Loucy (cell line): ENCODE measurements around the gene XXYLT1.

ENCODE experiments used
- H2AFZ ChIP-seq: fragments of 200-600 bp; sonication (generic); 2 replicates; pipeline ENCODE4 v1.6.0; 2016; ENCODE audit warnings: antibody characterized with exemption, mild to moderate bottlenecking, low read length, moderate library complexity
- H3F3A ChIP-seq: fragments of 200-600 bp; 2 replicates; pipeline ENCODE4 v1.6.0; 2016; ENCODE audit warnings: antibody characterized with exemption, low read depth, mild to moderate bottlenecking
- H3K27me3 ChIP-seq: fragments of 200-600 bp; sonication (generic); 2 replicates; pipeline ENCODE4 v1.6.1; 2014; ENCODE audit warnings: low read length, mild to moderate bottlenecking; ENCODE audit not compliant: insufficient read depth, poor library complexity, severe bottlenecking
- H3K36me3 ChIP-seq: fragments of 200-600 bp; sonication (generic); 2 replicates; pipeline ENCODE4 v1.6.1; 2016; ENCODE audit warnings: low read length; ENCODE audit not compliant: insufficient read depth
- H3K4me1 ChIP-seq: fragments of 200-600 bp; sonication (generic); 2 replicates; pipeline ENCODE4 v1.5.1; 2014; ENCODE audit warnings: low read length, mild to moderate bottlenecking; ENCODE audit not compliant: insufficient read depth, poor library complexity, severe bottlenecking
- H3K4me2 ChIP-seq: fragments of 200-600 bp; sonication (generic); 2 replicates; pipeline ENCODE4 v1.6.0; 2014; ENCODE audit warnings: antibody characterized with exemption, low read length, low read depth, mild to moderate bottlenecking; ENCODE audit not compliant: poor library complexity, severe bottlenecking
- H3K4me3 ChIP-seq: fragments of 200-600 bp; sonication (generic); 2 replicates; pipeline ENCODE4 v1.5.1; 2014; ENCODE audit warnings: low read length, mild to moderate bottlenecking, mixed read lengths; ENCODE audit not compliant: poor library complexity, severe bottlenecking
- H3K79me2 ChIP-seq: fragments of 200-600 bp; sonication (generic); 2 replicates; pipeline ENCODE4 v1.6.1; 2014; ENCODE audit warnings: low read length; ENCODE audit not compliant: insufficient read depth
- H3K9ac ChIP-seq: fragments of 200-600 bp; sonication (generic); 2 replicates; pipeline ENCODE4 v1.6.0; 2014; ENCODE audit warnings: mild to moderate bottlenecking, low read depth, low read length, moderate library complexity; ENCODE audit not compliant: poor library complexity, severe bottlenecking
- H3K9me2 ChIP-seq: fragments of 200-600 bp; sonication (generic); replicated peaks from 2 replicates; pipeline ENCODE4 v1.6.1; 2016; ENCODE audit warnings: low read depth, low read length, mixed read lengths
- H3K9me3 ChIP-seq: fragments of 200-600 bp; sonication (generic); 2 replicates; pipeline ENCODE4 v1.6.1; 2014; ENCODE audit warnings: mild to moderate bottlenecking, antibody characterized with exemption, low read length, low read depth; ENCODE audit not compliant: insufficient read depth
- H4K20me1 ChIP-seq: fragments of 200-600 bp; sonication (generic); 2 replicates; pipeline ENCODE4 v1.6.0; 2014; ENCODE audit warnings: antibody characterized with exemption, low read length, mild to moderate bottlenecking; ENCODE audit not compliant: insufficient read depth, poor library complexity, severe bottlenecking
- CTCF ChIP-seq: fragments of 200-600 bp; sonication (generic); conservative IDR thresholded peaks from 2 replicates; pipeline ENCODE4 v1.5.1; 2014; ENCODE audit warnings: mild to moderate bottlenecking, antibody characterized with exemption, low read length
- EZH2phosphoT487 ChIP-seq: fragments of 200-600 bp; IDR thresholded peaks from 2 replicates; pipeline ENCODE4 v1.6.1; 2018; ENCODE audit warnings: antibody characterized with exemption, mild to moderate bottlenecking, moderate library complexity, borderline replicate concordance

XXYLT1 gene

DNA sequence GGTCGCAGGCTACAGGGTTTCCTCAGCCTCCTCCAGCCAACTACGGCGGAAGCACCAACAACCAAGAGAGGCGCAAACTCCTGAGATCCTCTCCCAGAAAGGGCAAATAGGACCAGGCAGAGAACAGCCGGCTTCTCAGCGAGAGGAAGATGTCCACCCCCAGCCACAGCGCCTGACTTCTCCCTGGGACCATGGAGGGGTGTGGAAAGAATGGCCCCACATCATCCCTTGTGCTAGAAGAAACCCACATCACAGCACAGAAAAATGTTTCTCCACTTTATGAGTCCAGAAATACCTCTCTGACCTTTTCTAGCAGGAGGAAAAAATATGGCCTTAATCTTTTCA, 105.7 kb downstream of the XXYLT1 start:
- no peak for TF ChIP-seq CTCF
- H3K9ac ChIP-seq: peak overlapping the region; percentile 79
- H3K4me2 ChIP-seq: peak overlapping the region; percentile 10
- H3K9me3 ChIP-seq: no peaks in the 10 kb centered on the region
- H3K27me3 ChIP-seq: no peaks in the 10 kb centered on the region
- no peak overlapping the region for H2AFZ ChIP-seq
- H3K36me3 ChIP-seq: no peaks in the 10 kb centered on the region
- H4K20me1 ChIP-seq: no peaks in the 10 kb centered on the region
- H3K79me2 ChIP-seq: peaks cover 41% of the 10 kb centered on the region
- H3K9me2 ChIP-seq: no peaks in the 10 kb centered on the region
- H3K4me1 ChIP-seq: peaks cover 58% of the 10 kb centered on the region
- H3F3A ChIP-seq: peaks cover 17% of the 10 kb centered on the region
- H3K4me3 ChIP-seq: no peak overlapping the region

DNA sequence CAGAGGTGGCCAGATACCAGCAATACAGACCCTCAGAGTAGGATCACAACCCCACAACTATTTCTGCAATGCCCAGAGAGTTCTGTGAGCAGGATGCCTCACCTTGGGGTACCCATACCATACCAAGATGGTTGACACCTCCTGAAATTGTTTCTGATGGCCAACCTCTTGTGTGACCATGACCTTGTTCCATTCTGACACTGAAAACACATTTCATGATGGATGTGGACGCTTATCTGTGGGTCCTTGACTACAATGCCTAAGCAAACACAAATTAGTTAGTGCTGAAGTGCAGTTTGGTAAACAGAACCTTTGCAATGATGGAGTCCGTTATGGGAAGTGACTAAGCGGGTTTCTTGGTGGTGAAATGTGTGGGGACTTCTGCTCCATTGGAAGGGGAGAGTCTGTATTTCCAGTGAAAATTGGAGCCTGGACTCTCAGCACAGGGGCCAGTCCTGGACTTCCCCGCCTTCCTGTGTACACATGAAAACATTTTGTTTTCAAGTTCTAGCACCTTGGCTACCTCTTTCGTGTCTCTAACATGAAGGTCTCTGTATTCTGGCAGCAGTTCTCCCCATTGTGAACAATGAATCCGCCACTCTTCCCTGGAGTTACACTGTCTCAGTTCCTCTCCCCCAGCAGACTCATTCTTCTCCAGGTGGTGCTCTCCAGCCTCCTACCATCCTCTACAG, 106.2 kb downstream of the XXYLT1 start:
- H3F3A ChIP-seq: peaks cover 17% of the 10 kb centered on the region
- no peak overlapping the region for H2AFZ ChIP-seq
- H3K79me2 ChIP-seq: peaks cover 46% of the 10 kb centered on the region
- H3K9me2 ChIP-seq: no peaks in the 10 kb centered on the region
- no peaks in the 10 kb centered on the region for H3K27me3 ChIP-seq
- no peaks in the 10 kb centered on the region for H3K36me3 ChIP-seq
- no peaks in the 10 kb centered on the region for H3K9me3 ChIP-seq
- peaks cover 63% of the 10 kb centered on the region for H3K4me1 ChIP-seq
- no peak overlapping the region for H3K4me3 ChIP-seq
- no peaks in the 10 kb centered on the region for H4K20me1 ChIP-seq
- peak overlapping the region; percentile 79 for H3K9ac ChIP-seq
- TF ChIP-seq CTCF (no peak), EZH2phosphoT487 (no peak)
- H3K4me2 ChIP-seq: peak overlapping the region; percentile 10

DNA sequence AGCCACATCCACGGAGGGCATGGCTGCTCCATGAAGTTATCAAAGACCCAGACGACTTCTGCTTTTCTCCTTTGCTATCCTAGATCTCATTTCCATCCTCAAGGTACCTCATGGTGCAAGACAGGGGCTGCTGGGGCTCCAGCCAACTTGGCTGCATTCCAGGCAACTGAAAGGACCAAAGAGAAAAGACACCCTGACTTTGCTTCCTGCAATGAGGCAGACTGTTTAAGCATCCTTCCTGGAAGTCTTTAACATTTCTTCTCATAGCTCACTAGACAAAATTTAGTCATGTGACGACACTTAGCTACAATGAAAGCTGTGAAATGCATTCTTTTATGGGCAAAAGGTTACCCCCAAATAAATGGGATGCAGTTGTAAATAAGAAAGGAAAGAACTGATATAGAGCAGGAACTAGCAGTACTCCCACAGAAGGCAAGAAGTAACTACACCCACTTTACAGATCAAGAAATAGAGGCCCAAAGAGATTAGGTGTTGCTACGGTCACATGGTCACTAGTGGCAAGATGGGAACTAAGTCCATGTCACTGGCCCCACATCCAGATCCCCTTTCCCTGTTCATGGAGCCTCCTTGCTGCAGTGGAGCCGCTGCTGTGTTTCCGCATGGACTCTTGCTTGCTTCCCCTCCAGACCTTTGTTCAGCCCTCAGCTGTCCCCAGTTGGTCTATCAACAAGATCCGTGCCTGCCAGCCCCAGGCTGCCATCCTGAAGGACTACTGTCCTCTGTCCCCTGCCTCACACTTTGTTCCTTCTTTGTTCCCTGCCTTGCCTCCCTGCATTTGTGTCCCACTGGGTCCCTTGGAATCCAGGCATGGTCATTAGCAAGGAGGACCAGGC, 107.0 kb downstream of the XXYLT1 start:
- H3K9me3 ChIP-seq: no peaks in the 10 kb centered on the region
- H2AFZ ChIP-seq: no peak overlapping the region
- peaks cover 17% of the 10 kb centered on the region for H3F3A ChIP-seq
- H3K4me1 ChIP-seq: peaks cover 69% of the 10 kb centered on the region
- peak overlapping the region; percentile 66 for H3K4me2 ChIP-seq
- H3K79me2 ChIP-seq: peaks cover 54% of the 10 kb centered on the region
- H3K36me3 ChIP-seq: no peaks in the 10 kb centered on the region
- H3K27me3 ChIP-seq: no peaks in the 10 kb centered on the region
- TF ChIP-seq EZH2phosphoT487 (no peak), CTCF (no peak)
- peak overlapping the region; percentile 79 for H3K9ac ChIP-seq
- H3K9me2 ChIP-seq: no peaks in the 10 kb centered on the region
- H4K20me1 ChIP-seq: no peaks in the 10 kb centered on the region
- no peak overlapping the region for H3K4me3 ChIP-seq
